ENCODE data around the gene DES. TPM values are rescaled to one million over a fixed set of nuclear protein-coding genes. Genes with fewer than 3 reads are reported as not detected.
"Not testable (repeated sequence)": the region's sequence is repeated elsewhere in the genome, so short reads cannot be mapped to it uniquely, and the experiment has no call there.

DES gene
- total and polyA plus RNA-seq, 7 experiments from 2014 or later, result 1.5 TPM; not detected in 6

GRCh38 chr2:219407343-219407742, 10.8 kb upstream of the DES start:
- ATAC-seq; H3K36me3 ChIP-seq (ENCODE audit: control insufficient read depth in 2 of 3, insufficient read depth in 3 of 3, low read length in 3 of 3); CTCF ChIA-PET; H3K27ac ChIP-seq (ENCODE audit: low read depth, low read length); DNase-seq; H3K27me3 ChIP-seq (ENCODE audit: control insufficient read depth in 2 of 2, insufficient read depth in 2 of 2, low read length in 2 of 2); H3K4me1 Mint-ChIP-seq; H3K4me3 Mint-ChIP-seq; intact Hi-C loops (cut with micrococcal nuclease); H3K27ac Mint-ChIP-seq; H3K4me1 ChIP-seq (ENCODE audit: control insufficient read depth in 2 of 2, insufficient read depth in 2 of 2, low read length in 2 of 2); POLR2A ChIA-PET; H3K4me3 ChIP-seq (ENCODE audit: low read length); H3K36me3 Mint-ChIP-seq; H3K9me3 Mint-ChIP-seq; H3K9me3 ChIP-seq (ENCODE audit: control insufficient read depth in 2 of 3, low read length in 3 of 3): not testable (repeated sequence)
- H3K27me3 Mint-ChIP-seq, result peaks cover 0 to 27% (median 10%) of the 10 kb centered on the region in 5 donors

GRCh38 chr2:219408204-219408603, 10.0 kb upstream of the DES start:
- Histone ChIP-seq H3K36me3 (ENCODE audit: control insufficient read depth in 2 of 3, insufficient read depth in 3 of 3, low read length in 3 of 3) (no peaks in the 10 kb centered on the region), H3K27ac (ENCODE audit: low read depth, low read length) (no peak overlapping the region), H3K4me3 (ENCODE audit: low read length) (no peak overlapping the region), H3K9me3 (ENCODE audit: control insufficient read depth in 2 of 3, low read length in 3 of 3) (no peaks in the 10 kb centered on the region), H3K4me1 (ENCODE audit: control insufficient read depth in 2 of 2, insufficient read depth in 2 of 2, low read length in 2 of 2) (no peaks in the 10 kb centered on the region), H3K27me3 (ENCODE audit: control insufficient read depth in 2 of 2, insufficient read depth in 2 of 2, low read length in 2 of 2) (peaks cover 0 to 4% of the 10 kb centered on the region in 2 donors)
- Mint-ChIP-seq H3K36me3 (peaks cover 0 to 3% (median 0%) of the 10 kb centered on the region in 5 donors), H3K9me3 (peaks cover 0 to 14% (median 4%) of the 10 kb centered on the region in 11 donors), H3K27me3 (peaks cover 0 to 32% (median 14%) of the 10 kb centered on the region in 5 donors), H3K27ac (no peak overlapping the region), H3K4me3 (no peak overlapping the region), H3K4me1 (no peaks in the 10 kb centered on the region)
- ChIA-PET CTCF (interaction anchor here (0.6 kb wide), 1 partner anchor 846 kb away, joined by 3 read pairs; no protein-coding TSS in a partner anchor), POLR2A (no interaction called here)
- DNase-seq, result no peak
- ATAC-seq, result no peak
- intact Hi-C loops (cut with micrococcal nuclease), result no loop called here

GRCh38 chr2:219408631-219409030, 9.5 kb upstream of the DES start:
- no peaks in the 10 kb centered on the region for H3K36me3 ChIP-seq (ENCODE audit: control insufficient read depth in 2 of 3, insufficient read depth in 3 of 3, low read length in 3 of 3)
- DNase-seq, result no peak
- Mint-ChIP-seq H3K9me3 (peaks cover 0 to 17% (median 4%) of the 10 kb centered on the region in 11 donors), H3K27me3 (peaks cover 0 to 36% (median 16%) of the 10 kb centered on the region in 5 donors), H3K4me3 (no peak overlapping the region), H3K4me1 (no peaks in the 10 kb centered on the region), H3K36me3 (peaks cover 0 to 5% (median 0%) of the 10 kb centered on the region in 5 donors), H3K27ac (no peak overlapping the region)
- peaks cover 0 to 4% of the 10 kb centered on the region in 2 donors for H3K27me3 ChIP-seq (ENCODE audit: control insufficient read depth in 2 of 2, insufficient read depth in 2 of 2, low read length in 2 of 2)
- H3K27ac ChIP-seq (ENCODE audit: low read depth, low read length), result no peak overlapping the region
- no peak for ATAC-seq
- no peak overlapping the region for H3K4me3 ChIP-seq (ENCODE audit: low read length)
- CTCF ChIA-PET, result no interaction called here
- POLR2A ChIA-PET, result no interaction called here
- H3K4me1 ChIP-seq (ENCODE audit: control insufficient read depth in 2 of 2, insufficient read depth in 2 of 2, low read length in 2 of 2), result no peaks in the 10 kb centered on the region
- H3K9me3 ChIP-seq (ENCODE audit: control insufficient read depth in 2 of 3, low read length in 3 of 3), result no peaks in the 10 kb centered on the region
- intact Hi-C loops (cut with micrococcal nuclease), result no loop called here

GRCh38 chr2:219409619-219410018, 8.6 kb upstream of the DES start:
- intact Hi-C loops (cut with micrococcal nuclease), result no loop called here
- POLR2A ChIA-PET, result no interaction called here
- no peak for DNase-seq
- Mint-ChIP-seq H3K27me3 (peaks cover 0 to 30% (median 18%) of the 10 kb centered on the region in 5 donors), H3K4me1 (no peaks in the 10 kb centered on the region), H3K36me3 (peaks cover 0 to 5% (median 0%) of the 10 kb centered on the region in 5 donors), H3K4me3 (no peak overlapping the region), H3K27ac (no peak overlapping the region), H3K9me3 (peaks cover 0 to 17% (median 4%) of the 10 kb centered on the region in 11 donors)
- no peaks in the 10 kb centered on the region for H3K4me1 ChIP-seq (ENCODE audit: control insufficient read depth in 2 of 2, insufficient read depth in 2 of 2, low read length in 2 of 2)
- no peak for ATAC-seq
- no peaks in the 10 kb centered on the region for H3K9me3 ChIP-seq (ENCODE audit: control insufficient read depth in 2 of 3, low read length in 3 of 3)
- H3K36me3 ChIP-seq (ENCODE audit: control insufficient read depth in 2 of 3, insufficient read depth in 3 of 3, low read length in 3 of 3), result no peaks in the 10 kb centered on the region
- no peak overlapping the region for H3K4me3 ChIP-seq (ENCODE audit: low read length)
- CTCF ChIA-PET, result interaction anchor here (0.6 kb wide), 2 partner anchors 17 to 19 kb away, joined by 3 read pairs; no protein-coding TSS in a partner anchor
- H3K27ac ChIP-seq (ENCODE audit: low read depth, low read length), result no peak overlapping the region
- peaks cover 0 to 4% of the 10 kb centered on the region in 2 donors for H3K27me3 ChIP-seq (ENCODE audit: control insufficient read depth in 2 of 2, insufficient read depth in 2 of 2, low read length in 2 of 2)

GRCh38 chr2:219410390-219410789, 7.8 kb upstream of the DES start:
- ATAC-seq (no peak), DNase-seq (no peak)
- H3K27me3 Mint-ChIP-seq, result peaks cover 0 to 30% (median 23%) of the 10 kb centered on the region in 5 donors
- no peak overlapping the region for H3K4me3 ChIP-seq (ENCODE audit: low read length)
- no peaks in the 10 kb centered on the region for H3K36me3 ChIP-seq (ENCODE audit: control insufficient read depth in 2 of 3, insufficient read depth in 3 of 3, low read length in 3 of 3)
- CTCF ChIA-PET, result interaction anchor here (0.6 kb wide), 1 partner anchor 18 kb away, joined by 3 read pairs; no protein-coding TSS in a partner anchor
- POLR2A ChIA-PET, result interaction anchor here (0.5 kb wide), 1 partner anchor 499 kb away, joined by 3 read pairs; no protein-coding TSS in a partner anchor
- H3K27ac ChIP-seq (ENCODE audit: low read depth, low read length), result no peak overlapping the region
- intact Hi-C loops (cut with micrococcal nuclease), result no loop called here
- no peak overlapping the region for H3K4me3 Mint-ChIP-seq
- H3K36me3 Mint-ChIP-seq, result peaks cover 0 to 5% (median 0%) of the 10 kb centered on the region in 5 donors
- H3K9me3 Mint-ChIP-seq, result peaks cover 0 to 17% (median 4%) of the 10 kb centered on the region in 11 donors
- no peaks in the 10 kb centered on the region for H3K4me1 ChIP-seq (ENCODE audit: control insufficient read depth in 2 of 2, insufficient read depth in 2 of 2, low read length in 2 of 2)
- H3K27ac Mint-ChIP-seq, result no peak overlapping the region
- no peaks in the 10 kb centered on the region for H3K9me3 ChIP-seq (ENCODE audit: control insufficient read depth in 2 of 3, low read length in 3 of 3)
- no peaks in the 10 kb centered on the region for H3K4me1 Mint-ChIP-seq
- H3K27me3 ChIP-seq (ENCODE audit: control insufficient read depth in 2 of 2, insufficient read depth in 2 of 2, low read length in 2 of 2), result peaks cover 0 to 4% of the 10 kb centered on the region in 2 donors

- ChIA-PET CTCF (no interaction called here), POLR2A (no interaction called here)
- ATAC-seq (no peak), DNase-seq (no peak)
- Mint-ChIP-seq H3K4me1 (peaks cover 0 to 5% (median 0%) of the 10 kb centered on the region in 7 donors), H3K27ac (no peak overlapping the region), H3K9me3 (peaks cover 0 to 17% (median 4%) of the 10 kb centered on the region in 11 donors), H3K27me3 (peaks cover 11 to 43% (median 31%) of the 10 kb centered on the region in 5 donors), H3K4me3 (no peak overlapping the region), H3K36me3 (peaks cover 0 to 5% (median 0%) of the 10 kb centered on the region in 5 donors)
- H3K27ac ChIP-seq (ENCODE audit: low read depth, low read length), result no peak overlapping the region
- no peak overlapping the region for H3K4me3 ChIP-seq (ENCODE audit: low read length)
- no peaks in the 10 kb centered on the region for H3K9me3 ChIP-seq (ENCODE audit: control insufficient read depth in 2 of 3, low read length in 3 of 3)
- H3K27me3 ChIP-seq (ENCODE audit: control insufficient read depth in 2 of 2, insufficient read depth in 2 of 2, low read length in 2 of 2), result peaks cover 0 to 4% of the 10 kb centered on the region in 2 donors
- no peaks in the 10 kb centered on the region for H3K4me1 ChIP-seq (ENCODE audit: control insufficient read depth in 2 of 2, insufficient read depth in 2 of 2, low read length in 2 of 2)
- H3K36me3 ChIP-seq (ENCODE audit: control insufficient read depth in 2 of 3, insufficient read depth in 3 of 3, low read length in 3 of 3), result no peaks in the 10 kb centered on the region
- intact Hi-C loops (cut with micrococcal nuclease), result no loop called here
These were observed 3.3 kb upstream of the DES start for GRCh38 chr2:219414857-219415256.

GRCh38 chr2:219415580-219416234, 2.5 kb upstream of the DES start:
- Histone ChIP-seq H3K27ac (ENCODE audit: low read depth, low read length) (no peak overlapping the region), H3K27me3 (ENCODE audit: control insufficient read depth in 2 of 2, insufficient read depth in 2 of 2, low read length in 2 of 2) (peaks cover 0 to 4% of the 10 kb centered on the region in 2 donors), H3K9me3 (ENCODE audit: control insufficient read depth in 2 of 3, low read length in 3 of 3) (no peaks in the 10 kb centered on the region), H3K4me1 (ENCODE audit: control insufficient read depth in 2 of 2, insufficient read depth in 2 of 2, low read length in 2 of 2) (no peaks in the 10 kb centered on the region), H3K4me3 (ENCODE audit: low read length) (no peak overlapping the region), H3K36me3 (ENCODE audit: control insufficient read depth in 2 of 3, insufficient read depth in 3 of 3, low read length in 3 of 3) (no peaks in the 10 kb centered on the region)
- no peak for ATAC-seq
- Mint-ChIP-seq H3K27me3 (peaks cover 20 to 50% (median 40%) of the 10 kb centered on the region in 5 donors), H3K4me3 (no peak overlapping the region), H3K27ac (no peak overlapping the region), H3K9me3 (peaks cover 0 to 17% (median 4%) of the 10 kb centered on the region in 11 donors), H3K4me1 (peaks cover 0 to 5% (median 0%) of the 10 kb centered on the region in 7 donors), H3K36me3 (peaks cover 0 to 5% (median 0%) of the 10 kb centered on the region in 5 donors)
- no peak for DNase-seq
- intact Hi-C loops (cut with micrococcal nuclease), result no loop called here
- ChIA-PET POLR2A (no interaction called here), CTCF (no interaction called here)

Data from naive thymus-derived CD4-positive, alpha-beta T cell (primary cell).